CD4-positive, alpha-beta T cell (primary cell): ENCODE results near the gene ERC2. TPM values are rescaled to one million over a fixed set of nuclear protein-coding genes. Genes with fewer than 3 reads are reported as not detected.

Experiments used
- ATAC-seq: fragments of 200-7000 bp; cut with Tn5 transposase; one replicate; pipeline ENCODE4 v1.10.0; 2022; ENCODE audit warnings: mild to moderate bottlenecking; ENCODE audit not compliant: poor library complexity
- CTCF ChIA-PET: fragments of 350-600 bp; sonication (Branson Sonifier 250); formaldehyde crosslinking; loops from one replicate; lab custom pipeline; 2021; ENCODE audit warnings: antibody characterized with exemption, inconsistent platforms; lab: Charles Lee
- POLR2A ChIA-PET: fragments of 350-600 bp; sonication (Branson Sonifier 250); formaldehyde crosslinking; loops from one replicate; lab custom pipeline; 2021; ENCODE audit warnings: antibody characterized with exemption, inconsistent platforms; lab: Charles Lee
- DNase-seq, 14 experiments: peaks; one replicate each; pipeline ENCODE4 v3.0.0-alpha.2; 2013 to 2020; ENCODE audit warnings: mixed read lengths in 2 of 14
- H3K27ac ChIP-seq, 2 donors: one replicate each; pipeline versions ENCODE4 v1.5.1 to v1.7.0; 2013; ENCODE audit warnings: low read length in 2 of 2, low read depth in 1 of 2, mild to moderate bottlenecking in 1 of 2
- H3K27me3 ChIP-seq, 2 experiments: 1 replicate in 1 of 2; 2 replicates in 1 of 2; pipeline versions ENCODE4 v1.6.1 to v1.7.0; 2013; ENCODE audit warnings: low read length in 2 of 2, control low read depth in 1 of 2, mild to moderate bottlenecking in 1 of 2, moderate library complexity in 1 of 2; ENCODE audit not compliant: insufficient read depth in 2 of 2, control insufficient read depth in 1 of 2
- H3K36me3 ChIP-seq: one replicate; pipeline ENCODE4 v1.6.1; 2013; ENCODE audit warnings: low read length, control low read depth; ENCODE audit not compliant: insufficient read depth
- H3K4me1 ChIP-seq: one replicate; pipeline ENCODE4 v1.6.1; 2013; ENCODE audit warnings: low read length, control low read depth; ENCODE audit not compliant: insufficient read depth
- H3K4me3 ChIP-seq: one replicate; pipeline ENCODE4 v1.5.1; 2013; ENCODE audit warnings: mild to moderate bottlenecking, low read length, moderate library complexity
- H3K9me3 ChIP-seq, 2 experiments: 1 replicate in 1 of 2; 2 replicates in 1 of 2; pipeline versions ENCODE4 v1.6.1 to v1.7.0; 2013; ENCODE audit warnings: low read length in 2 of 2, mild to moderate bottlenecking in 2 of 2, control low read depth in 1 of 2, moderate library complexity in 1 of 2; ENCODE audit not compliant: control insufficient read depth in 1 of 2, insufficient read depth in 1 of 2
- H3K27ac Mint-ChIP-seq: one replicate; pipeline ENCODE4 v1.8.0; 2020; ENCODE audit warnings: mixed read lengths
- H3K27me3 Mint-ChIP-seq: one replicate; pipeline ENCODE4 v1.8.0; 2021; ENCODE audit warnings: mixed read lengths
- H3K36me3 Mint-ChIP-seq: one replicate; pipeline ENCODE4 v1.8.0; 2021; ENCODE audit warnings: low read depth, mixed read lengths
- H3K4me1 Mint-ChIP-seq: one replicate; pipeline ENCODE4 v1.8.0; 2021; ENCODE audit warnings: low read depth, mixed read lengths
- H3K4me3 Mint-ChIP-seq: one replicate; pipeline ENCODE4 v1.8.0; 2020; ENCODE audit warnings: mild to moderate bottlenecking, mixed read lengths
- H3K9me3 Mint-ChIP-seq: one replicate; pipeline ENCODE4 v1.8.0; 2020; ENCODE audit warnings: mixed read lengths
- intact Hi-C, 2 experiments: fragments of 100-400 bp; cut with DNase I in 1 of 2; cut with micrococcal nuclease in 1 of 2; formaldehyde crosslinking; loops; one replicate each; pipeline versions ENCODE4 v1.15.1 to v1.9.0; 2023 to 2025; cut with DNase I, micrococcal nuclease
- total RNA-seq, 174 experiments: library from RNA in 2 of 174; stranded (reverse) in 2 of 174; gene quantifications; one replicate each; pipeline ENCODE4 v1.2.3 and lab custom pipeline; 2021 to 2026
- TF ChIP-seq, protein P1 (sequence below): fragments of 200-600 bp; IDR thresholded peaks from one replicate; pipeline ENCODE4 v1.8.0; 2022; ENCODE audit warnings: antibody characterized with exemption, mild to moderate bottlenecking

The ERC2 gene
- total RNA-seq, 2 experiments from 2014 or later, result not detected

DNA sequence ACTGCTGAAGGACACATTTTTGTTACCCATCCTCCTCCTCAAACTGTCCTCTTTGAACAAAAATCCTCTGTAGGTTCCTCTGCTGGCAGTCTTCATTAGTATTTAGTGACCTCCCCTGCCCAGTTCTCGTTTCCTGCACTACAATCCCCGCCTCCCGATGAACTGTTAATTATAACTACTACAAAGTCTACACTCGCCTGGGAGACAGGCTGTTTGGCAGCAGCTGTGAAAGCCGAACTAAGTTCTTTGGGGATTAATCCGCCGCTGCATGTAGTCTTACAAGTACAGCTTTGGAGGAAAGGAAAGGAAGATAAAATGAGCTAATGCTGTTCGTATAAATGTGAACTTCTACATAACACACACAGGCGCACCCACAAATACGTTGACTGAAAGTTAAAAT is 821.2 kb downstream of the ERC2 start:
- no peak overlapping the region for H3K4me3 Mint-ChIP-seq
- ChIA-PET POLR2A (no interaction called here), CTCF (no interaction called here)
- H3K27ac ChIP-seq, result no peak overlapping the region
- H3K36me3 Mint-ChIP-seq, result no peaks in the 10 kb centered on the region
- intact Hi-C loops, result no loop called here
- TF ChIP-seq, protein P1, sequence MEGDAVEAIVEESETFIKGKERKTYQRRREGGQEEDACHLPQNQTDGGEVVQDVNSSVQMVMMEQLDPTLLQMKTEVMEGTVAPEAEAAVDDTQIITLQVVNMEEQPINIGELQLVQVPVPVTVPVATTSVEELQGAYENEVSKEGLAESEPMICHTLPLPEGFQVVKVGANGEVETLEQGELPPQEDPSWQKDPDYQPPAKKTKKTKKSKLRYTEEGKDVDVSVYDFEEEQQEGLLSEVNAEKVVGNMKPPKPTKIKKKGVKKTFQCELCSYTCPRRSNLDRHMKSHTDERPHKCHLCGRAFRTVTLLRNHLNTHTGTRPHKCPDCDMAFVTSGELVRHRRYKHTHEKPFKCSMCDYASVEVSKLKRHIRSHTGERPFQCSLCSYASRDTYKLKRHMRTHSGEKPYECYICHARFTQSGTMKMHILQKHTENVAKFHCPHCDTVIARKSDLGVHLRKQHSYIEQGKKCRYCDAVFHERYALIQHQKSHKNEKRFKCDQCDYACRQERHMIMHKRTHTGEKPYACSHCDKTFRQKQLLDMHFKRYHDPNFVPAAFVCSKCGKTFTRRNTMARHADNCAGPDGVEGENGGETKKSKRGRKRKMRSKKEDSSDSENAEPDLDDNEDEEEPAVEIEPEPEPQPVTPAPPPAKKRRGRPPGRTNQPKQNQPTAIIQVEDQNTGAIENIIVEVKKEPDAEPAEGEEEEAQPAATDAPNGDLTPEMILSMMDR, result no peak
- peaks cover 0 to 7% of the 10 kb centered on the region in 2 experiments for H3K9me3 ChIP-seq
- no peak for ATAC-seq
- no peak overlapping the region for H3K27ac Mint-ChIP-seq
- H3K4me1 Mint-ChIP-seq, result no peaks in the 10 kb centered on the region
- H3K27me3 ChIP-seq, result no peaks in the 10 kb centered on the region
- no peaks in the 10 kb centered on the region for H3K4me1 ChIP-seq
- DNase-seq, result no peak
- no peak overlapping the region for H3K4me3 ChIP-seq
- no peaks in the 10 kb centered on the region for H3K36me3 ChIP-seq
- H3K9me3 Mint-ChIP-seq, result no peaks in the 10 kb centered on the region
- H3K27me3 Mint-ChIP-seq, result no peaks in the 10 kb centered on the region

DNA sequence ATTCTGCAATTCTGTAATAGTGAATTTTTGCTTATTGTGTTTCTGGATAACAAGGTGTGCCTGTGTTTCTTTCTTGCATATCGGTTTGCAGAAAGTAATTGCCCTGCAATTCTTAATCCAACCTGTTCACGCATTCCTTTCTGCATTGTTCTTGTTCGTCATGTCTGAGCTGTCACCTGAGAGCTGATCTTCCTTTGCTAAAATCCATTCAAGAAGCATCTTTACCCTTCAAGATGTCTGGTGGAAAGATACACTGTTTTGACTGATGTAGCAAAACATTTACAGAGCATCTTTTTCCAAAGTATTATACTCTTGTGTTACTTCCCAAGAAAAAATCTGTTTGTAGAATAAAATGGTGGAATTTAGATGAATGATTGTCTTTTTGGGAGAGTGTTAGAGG is 822.1 kb downstream of the ERC2 start:
- peaks cover 3% of the 10 kb centered on the region for H3K9me3 Mint-ChIP-seq
- Histone ChIP-seq H3K36me3 (no peaks in the 10 kb centered on the region), H3K9me3 (peaks cover 0 to 7% of the 10 kb centered on the region in 2 experiments), H3K4me1 (no peaks in the 10 kb centered on the region), H3K27ac (no peak overlapping the region), H3K27me3 (no peaks in the 10 kb centered on the region), H3K4me3 (no peak overlapping the region)
- TF ChIP-seq, protein P1, result no peak
- no peaks in the 10 kb centered on the region for H3K4me1 Mint-ChIP-seq
- CTCF ChIA-PET, result no interaction called here
- H3K27me3 Mint-ChIP-seq, result no peaks in the 10 kb centered on the region
- ATAC-seq, result no peak
- intact Hi-C loops, result no loop called here
- no peak overlapping the region for H3K27ac Mint-ChIP-seq
- DNase-seq, result no peak
- H3K4me3 Mint-ChIP-seq, result no peak overlapping the region
- POLR2A ChIA-PET, result no interaction called here
- H3K36me3 Mint-ChIP-seq, result no peaks in the 10 kb centered on the region

- H3K36me3 ChIP-seq, result no peaks in the 10 kb centered on the region
- Mint-ChIP-seq H3K4me3 (no peak overlapping the region), H3K4me1 (no peaks in the 10 kb centered on the region), H3K36me3 (no peaks in the 10 kb centered on the region), H3K9me3 (peaks cover 3% of the 10 kb centered on the region), H3K27me3 (no peaks in the 10 kb centered on the region), H3K27ac (no peak overlapping the region)
- TF ChIP-seq, protein P1, result no peak
- H3K4me1 ChIP-seq, result no peaks in the 10 kb centered on the region
- intact Hi-C loops, result no loop called here
- DNase-seq (no peak), ATAC-seq (no peak)
- CTCF ChIA-PET, result no interaction called here
- peaks cover 0 to 7% of the 10 kb centered on the region in 2 experiments for H3K9me3 ChIP-seq
- H3K27ac ChIP-seq, result no peak overlapping the region
- H3K27me3 ChIP-seq, result no peaks in the 10 kb centered on the region
- POLR2A ChIA-PET, result no interaction called here
- no peak overlapping the region for H3K4me3 ChIP-seq
Observed at GRCh38 chr3:55645422-55645821, 822.8 kb downstream of the ERC2 start.
